ENCODE measurements around the gene CAMK2G. TPM values are rescaled to one million over a fixed set of nuclear protein-coding genes. Genes with fewer than 3 reads are reported as not detected.

CAMK2G gene
- total RNA-seq, 2 experiments from 2014 or later: 34.4 to 38.4 TPM

GRCh38 chr10:73881221-73881919 is 7.0 kb upstream of the CAMK2G start:
- POLR2A ChIA-PET: no interaction called here
- intact Hi-C loops (cut with DNase I, micrococcal nuclease): loop anchor here in 1 of 2 experiments (2.0 to 10.0 kb wide), 2 partner anchors 69 to 353 kb away; no protein-coding TSS in a partner anchor

GRCh38 chr10:73879296-73880173 is 5.2 kb upstream of the CAMK2G start:
- H3K4me3 Mint-ChIP-seq: peak overlapping the region; percentile 15
- H3K4me3 ChIP-seq (ENCODE audit: low read length): no peak overlapping the region
- no peaks in the 10 kb centered on the region for H3K27me3 ChIP-seq (ENCODE audit: control insufficient read depth in 1 of 2, insufficient read depth in 2 of 2, low read length in 2 of 2)
- H3K4me1 Mint-ChIP-seq (ENCODE audit: low read depth): peaks cover 24% of the 10 kb centered on the region
- ATAC-seq (ENCODE audit: poor library complexity): peak; percentile 89
- peaks cover 37% of the 10 kb centered on the region for H3K4me1 ChIP-seq (ENCODE audit: insufficient read depth, low read length)
- no peaks in the 10 kb centered on the region for H3K9me3 ChIP-seq (ENCODE audit: control insufficient read depth in 1 of 2, insufficient read depth in 1 of 2, low read length in 2 of 2)
- peak; percentile 90 to 98 (median 94) for DNase-seq
- peak overlapping the region in 1 of 2 donors; percentile 33 for H3K27ac ChIP-seq (ENCODE audit: low read depth in 1 of 2, low read length in 2 of 2)
- peak; percentile 92 for TF ChIP-seq CTCF (IDR thresholded peaks at IDR 0.05)
- no peaks in the 10 kb centered on the region for H3K36me3 ChIP-seq (ENCODE audit: insufficient read depth, low read length)
- ChIA-PET CTCF (interaction anchor here (0.6 to 4.8 kb wide), 42 partner anchors 9 to 202 kb away, joined by 3 to 103 read pairs (median 4); partner anchors contain the start of genes CHCHD1 and SEC24C), POLR2A (interaction anchor here (0.6 to 1.9 kb wide), 25 partner anchors 12 to 202 kb away, joined by 3 to 21 read pairs (median 4); partner anchors contain the start of gene CHCHD1)
- peak overlapping the region; percentile 72 for H3K27ac Mint-ChIP-seq
- no peaks in the 10 kb centered on the region for H3K9me3 Mint-ChIP-seq
- no peaks in the 10 kb centered on the region for H3K27me3 Mint-ChIP-seq
- peaks cover 5% of the 10 kb centered on the region for H3K36me3 Mint-ChIP-seq (ENCODE audit: low read depth)
- intact Hi-C loops (cut with DNase I, micrococcal nuclease): loop anchor here (1.0 to 10.0 kb wide), 8 partner anchors 30 to 1355 kb away; partner anchors contain the start of genes KAT6B (in 2 of the 2) and COMTD1 (in 1 of the 2)

More at GRCh38 chr10:73881221-73881919, 7.0 kb upstream of the CAMK2G start:
- Mint-ChIP-seq H3K27ac (no peak overlapping the region), H3K9me3 (no peaks in the 10 kb centered on the region), H3K36me3 (ENCODE audit: low read depth) (no peaks in the 10 kb centered on the region), H3K27me3 (no peaks in the 10 kb centered on the region), H3K4me1 (ENCODE audit: low read depth) (peaks cover 23% of the 10 kb centered on the region), H3K4me3 (no peak overlapping the region)
- H3K27ac ChIP-seq (ENCODE audit: low read depth in 1 of 2, low read length in 2 of 2): no peak overlapping the region
- peaks cover 25% of the 10 kb centered on the region for H3K4me1 ChIP-seq (ENCODE audit: insufficient read depth, low read length)
- H3K9me3 ChIP-seq (ENCODE audit: control insufficient read depth in 1 of 2, insufficient read depth in 1 of 2, low read length in 2 of 2): no peaks in the 10 kb centered on the region
- H3K4me3 ChIP-seq (ENCODE audit: low read length): no peak overlapping the region
- CTCF ChIA-PET: interaction anchor here (1.7 to 4.8 kb wide), 2 partner anchors 59 kb away, joined by 9 to 44 read pairs; no protein-coding TSS in a partner anchor
- TF ChIP-seq CTCF (IDR thresholded peaks at IDR 0.05): no peak
- H3K36me3 ChIP-seq (ENCODE audit: insufficient read depth, low read length): no peaks in the 10 kb centered on the region
- H3K27me3 ChIP-seq (ENCODE audit: control insufficient read depth in 1 of 2, insufficient read depth in 2 of 2, low read length in 2 of 2): no peaks in the 10 kb centered on the region
- ATAC-seq (ENCODE audit: poor library complexity): no peak
- DNase-seq: no peak

- TF ChIP-seq CTCF (IDR thresholded peaks at IDR 0.05): no peak
- H3K9me3 ChIP-seq (ENCODE audit: control insufficient read depth in 1 of 2, insufficient read depth in 1 of 2, low read length in 2 of 2): no peaks in the 10 kb centered on the region
- Mint-ChIP-seq H3K4me1 (ENCODE audit: low read depth) (peaks cover 24% of the 10 kb centered on the region), H3K9me3 (no peaks in the 10 kb centered on the region), H3K36me3 (ENCODE audit: low read depth) (peaks cover 5% of the 10 kb centered on the region), H3K27me3 (no peaks in the 10 kb centered on the region), H3K27ac (peak overlapping the region; percentile 72), H3K4me3 (no peak overlapping the region)
- H3K4me3 ChIP-seq (ENCODE audit: low read length): no peak overlapping the region
- peaks cover 38% of the 10 kb centered on the region for H3K4me1 ChIP-seq (ENCODE audit: insufficient read depth, low read length)
- no peak for DNase-seq
- ChIA-PET CTCF (interaction anchor here (1.1 to 4.8 kb wide), 7 partner anchors 16 to 106 kb away, joined by 4 to 103 read pairs (median 24); a partner anchor contains a TSS), POLR2A (interaction anchor here (0.8 to 1.9 kb wide), 5 partner anchors 13 to 34 kb away, joined by 3 to 16 read pairs (median 11); no protein-coding TSS in a partner anchor)
- no peak for ATAC-seq (ENCODE audit: poor library complexity)
- no peak overlapping the region for H3K27ac ChIP-seq (ENCODE audit: low read depth in 1 of 2, low read length in 2 of 2)
- H3K36me3 ChIP-seq (ENCODE audit: insufficient read depth, low read length): no peaks in the 10 kb centered on the region
- intact Hi-C loops (cut with DNase I, micrococcal nuclease): loop anchor here (2.0 to 10.0 kb wide), 5 partner anchors 79 to 1356 kb away; partner anchors contain the start of genes KAT6B (in 2 of the 2) and COMTD1 (in 1 of the 2)
- no peaks in the 10 kb centered on the region for H3K27me3 ChIP-seq (ENCODE audit: control insufficient read depth in 1 of 2, insufficient read depth in 2 of 2, low read length in 2 of 2)
Measured at GRCh38 chr10:73878365-73878764, 4.0 kb upstream of the CAMK2G start.

Measured in CD4-positive, alpha-beta T cell (primary cell).